ENCODE measurements around the gene DOCK8. TPM values are rescaled to one million over a fixed set of nuclear protein-coding genes. Genes with fewer than 3 reads are reported as not detected.

DOCK8 gene
- total RNA-seq, 4 donors from 2014 or later = 11.6 to 46.1 (median 31.8) TPM

GRCh38 chr9:343773-344172 is 129.1 kb downstream of the DOCK8 start:
- H3K27me3 ChIP-seq = no peaks in the 10 kb centered on the region
- H3K27ac ChIP-seq = no peak overlapping the region
- H3K36me3 ChIP-seq = peaks cover 0 to 63% of the 10 kb centered on the region in 2 donors
- H3K4me1 ChIP-seq = peaks cover 0 to 29% (median 0%) of the 10 kb centered on the region in 3 donors
- ATAC-seq = no peak
- no peak overlapping the region for H3K4me3 ChIP-seq
- no peaks in the 10 kb centered on the region for H3K9me3 ChIP-seq
- TF ChIP-seq POLR2A (IDR thresholded peaks at IDR 0.05) = no peak
- TF ChIP-seq CTCF (IDR thresholded peaks at IDR 0.05) = no peak
- TF ChIP-seq POLR2AphosphoS5 (IDR thresholded peaks at IDR 0.05) = no peak
- no peak for TF ChIP-seq EP300 (IDR thresholded peaks at IDR 0.05)
- WGBS, 2 donors (ENCODE audit: low coverage in 1 of 2) = 55 to 75% methylated on average over 3 to 4 of the region's 4 CpGs

GRCh38 chr9:346111-346571 is 131.5 kb downstream of the DOCK8 start:
- peak overlapping the region in 1 of 4 donors; percentile 48 for H3K27ac ChIP-seq
- no peaks in the 10 kb centered on the region for H3K27me3 ChIP-seq
- no peak overlapping the region for H3K4me3 ChIP-seq
- no peaks in the 10 kb centered on the region for H3K9me3 ChIP-seq
- 56 to 62% methylated on average over 3 to 8 of the region's 8 CpGs for WGBS, 2 donors (ENCODE audit: low coverage in 1 of 2)
- H3K36me3 ChIP-seq = peaks cover 0 to 42% of the 10 kb centered on the region in 2 donors
- TF ChIP-seq EP300 (IDR thresholded peaks at IDR 0.05) (no peak), POLR2AphosphoS5 (IDR thresholded peaks at IDR 0.05) (no peak), POLR2A (IDR thresholded peaks at IDR 0.05) (no peak), CTCF (IDR thresholded peaks at IDR 0.05) (no peak)
- H3K4me1 ChIP-seq = peaks cover 0 to 23% (median 0%) of the 10 kb centered on the region in 3 donors
- ATAC-seq = no peak

- Histone ChIP-seq H3K4me1 (peaks cover 0 to 30% (median 0%) of the 10 kb centered on the region in 3 donors), H3K4me3 (no peak overlapping the region), H3K36me3 (peaks cover 0 to 29% of the 10 kb centered on the region in 2 donors), H3K27ac (peak overlapping the region in 2 of 4 donors; percentile 31 to 48), H3K27me3 (no peaks in the 10 kb centered on the region), H3K9me3 (no peaks in the 10 kb centered on the region)
- TF ChIP-seq CTCF (IDR thresholded peaks at IDR 0.05) (peak; percentile 59 to 80 (median 76)), EP300 (IDR thresholded peaks at IDR 0.05) (no peak)
- ATAC-seq = peak; percentile 65
- WGBS, 2 donors (ENCODE audit: low coverage in 1 of 2) = 32% methylated on average over 7 to 9 of the region's 9 CpGs
Measured at GRCh38 chr9:347667-348292, 133.1 kb downstream of the DOCK8 start.

- H3K4me3 ChIP-seq = no peak overlapping the region
- 61 to 71% methylated on average over 7 of the region's 7 CpGs for WGBS, 2 donors (ENCODE audit: low coverage in 1 of 2)
- TF ChIP-seq POLR2AphosphoS5 (IDR thresholded peaks at IDR 0.05) (no peak), POLR2A (IDR thresholded peaks at IDR 0.05) (no peak), EP300 (IDR thresholded peaks at IDR 0.05) (no peak), CTCF (IDR thresholded peaks at IDR 0.05) (no peak)
Measured at GRCh38 chr9:350384-350783, 135.7 kb downstream of the DOCK8 start.

GRCh38 chr9:351916-352315 is 137.3 kb downstream of the DOCK8 start:
- H3K9me3 ChIP-seq = no peaks in the 10 kb centered on the region
- no peaks in the 10 kb centered on the region for H3K36me3 ChIP-seq
- H3K4me1 ChIP-seq = peaks cover 0 to 46% (median 0%) of the 10 kb centered on the region in 3 donors
- H3K27me3 ChIP-seq = no peaks in the 10 kb centered on the region
- TF ChIP-seq EP300 (IDR thresholded peaks at IDR 0.05) = no peak
- no peak for TF ChIP-seq CTCF (IDR thresholded peaks at IDR 0.05)
- no peak for TF ChIP-seq POLR2AphosphoS5 (IDR thresholded peaks at IDR 0.05)
- TF ChIP-seq POLR2A (IDR thresholded peaks at IDR 0.05) = no peak
- no peak for ATAC-seq
- no peak overlapping the region for H3K27ac ChIP-seq
- no peak overlapping the region for H3K4me3 ChIP-seq
- WGBS, 2 donors (ENCODE audit: low coverage in 1 of 2) = 73 to 82% methylated on average over 1 to 4 of the region's 5 CpGs

More at GRCh38 chr9:350384-350783, 135.7 kb downstream of the DOCK8 start:
- H3K27me3 ChIP-seq = no peaks in the 10 kb centered on the region
- H3K9me3 ChIP-seq = no peaks in the 10 kb centered on the region
- no peak overlapping the region for H3K27ac ChIP-seq
- peaks cover 0 to 5% of the 10 kb centered on the region in 2 donors for H3K36me3 ChIP-seq
- ATAC-seq = no peak
- peaks cover 0 to 46% (median 0%) of the 10 kb centered on the region in 3 donors for H3K4me1 ChIP-seq
